OCI-M2 (cell line): Measurements from ENCODE around the gene DNAH6.

Experiments used
- DNase-seq: peaks from one replicate; lab custom pipeline; 2025; ENCODE audit not compliant: unreplicated experiment; lab: John Stamatoyannopoulos, UW

The DNAH6 gene

GRCh38 chr2:84838434-84839145 is 322.3 kb downstream of the DNAH6 start:
- DNase-seq = no peak

GRCh38 chr2:84839851-84840250 is 323.6 kb downstream of the DNAH6 start:
- DNase-seq = no peak

GRCh38 chr2:84840306-84840705 is 324.0 kb downstream of the DNAH6 start:
- DNase-seq = no peak

GRCh38 chr2:84841577-84841976 is 325.3 kb downstream of the DNAH6 start:
- no peak for DNase-seq

GRCh38 chr2:84844141-84844540 is 327.8 kb downstream of the DNAH6 start:
- DNase-seq = no peak

GRCh38 chr2:84846041-84846663 is 329.9 kb downstream of the DNAH6 start:
- no peak for DNase-seq

- DNase-seq = no peak
Observed at GRCh38 chr2:84846741-84847142, 330.4 kb downstream of the DNAH6 start.

GRCh38 chr2:84847326-84848050 is 331.2 kb downstream of the DNAH6 start:
- DNase-seq = no peak

- no peak for DNase-seq
Observed at GRCh38 chr2:84849271-84849952, 333.1 kb downstream of the DNAH6 start.

- no peak for DNase-seq
Observed at GRCh38 chr2:84850471-84850870, 334.2 kb downstream of the DNAH6 start.

- no peak for DNase-seq
Observed at GRCh38 chr2:84851876-84852275, 335.6 kb downstream of the DNAH6 start.

GRCh38 chr2:84854850-84855249 is 338.6 kb downstream of the DNAH6 start:
- DNase-seq = no peak

- DNase-seq = no peak
Observed at GRCh38 chr2:84855731-84856130, 339.4 kb downstream of the DNAH6 start.

GRCh38 chr2:84856787-84857186 is 340.5 kb downstream of the DNAH6 start:
- no peak for DNase-seq

- DNase-seq = no peak
Observed at GRCh38 chr2:84857566-84857965, 341.3 kb downstream of the DNAH6 start.

- DNase-seq = no peak
Observed at GRCh38 chr2:84858123-84858522, 341.8 kb downstream of the DNAH6 start.

- DNase-seq = no peak
Observed at GRCh38 chr2:84858937-84859336, 342.6 kb downstream of the DNAH6 start.

GRCh38 chr2:84861539-84861938 is 345.2 kb downstream of the DNAH6 start:
- no peak for DNase-seq

- DNase-seq = no peak
Observed at GRCh38 chr2:84862006-84862405, 345.7 kb downstream of the DNAH6 start.

GRCh38 chr2:84865181-84865783 is 349.0 kb downstream of the DNAH6 start:
- no peak for DNase-seq

GRCh38 chr2:84866122-84866521 is 349.8 kb downstream of the DNAH6 start:
- no peak for DNase-seq
